ENCODE results near the gene SCGB1D2. TPM values are rescaled to one million over a fixed set of nuclear protein-coding genes. Genes with fewer than 3 reads are reported as not detected.

SCGB1D2 gene
- not detected in 2 replicates for total RNA-seq

GRCh38 chr11:62242021-62242420 is at the start of gene SCGB1D2:
Gene SCGB1D2, plus strand, starts transcription at chr11:62242239. Its CDS starts 69 bp downstream, at chr11:62242308.

GRCh38 chr11:62269654-62270278 is 27.7 kb downstream of the SCGB1D2 start, which contains the start of gene SCGB2A2:
Gene SCGB2A2, plus strand, starts transcription at chr11:62270158. Its CDS starts 59 bp downstream, at chr11:62270217.

Other genes starting within 250 kb of the SCGB1D2 start
- gene INCENP, start 118.2 kb upstream of the SCGB1D2 start, total RNA-seq: 33.3 and 46.4 TPM in 2 replicates
- not detected in 2 replicates for gene SCGB1D1, start 52.0 kb upstream of the SCGB1D2 start, total RNA-seq
- not detected in 2 replicates for gene SCGB2A1, start 33.6 kb upstream of the SCGB1D2 start, total RNA-seq
- not detected in 2 replicates for gene SCGB2A2, start 27.9 kb downstream of the SCGB1D2 start, total RNA-seq
- not detected in 2 replicates for gene SCGB1D4, start 56.8 kb downstream of the SCGB1D2 start, total RNA-seq
- 24.5 and 40.0 TPM in 2 replicates for gene ASRGL1, start 95.2 kb downstream of the SCGB1D2 start, total RNA-seq
- not detected in 2 replicates for gene SCGB1A1, start 176.8 kb downstream of the SCGB1D2 start, total RNA-seq

Measured in mammary microvascular endothelial cell (primary cell).